Ishikawa (cell line): Measurements from ENCODE around the gene PPP4R3B.
A peak's percentile ranks its signal among the peaks of the same experiment; 100 is the strongest.

Source experiments
- CEBPB ChIP-seq: IDR thresholded peaks from 2 replicates; pipeline ENCODE4 v1.6.1; 2012
- CREB1 ChIP-seq: IDR thresholded peaks from 2 replicates; pipeline ENCODE4 v1.6.1; 2012; ENCODE audit warnings: low read depth
- EGR1 ChIP-seq: IDR thresholded peaks from 2 replicates; pipeline ENCODE4 v1.6.1; 2012
- EP300 ChIP-seq: IDR thresholded peaks from 2 replicates; pipeline ENCODE4 v1.6.1; 2012; ENCODE audit warnings: borderline replicate concordance
- FOXM1 ChIP-seq: IDR thresholded peaks from 2 replicates; pipeline ENCODE4 v1.6.1; 2012; ENCODE audit warnings: low read depth, borderline replicate concordance
- RAD21 ChIP-seq: IDR thresholded peaks from 2 replicates; pipeline ENCODE4 v1.6.1; 2012; ENCODE audit warnings: low read depth
- TAF1 ChIP-seq: IDR thresholded peaks from 2 replicates; pipeline ENCODE4 v1.6.1; 2012; ENCODE audit warnings: low read depth, mild to moderate bottlenecking
- TEAD4 ChIP-seq: IDR thresholded peaks from 2 replicates; pipeline ENCODE4 v1.6.1; 2012
- YY1 ChIP-seq: IDR thresholded peaks from 2 replicates; pipeline ENCODE4 v1.6.1; 2012; ENCODE audit warnings: low read depth
- ZBTB7A ChIP-seq: IDR thresholded peaks from 2 replicates; pipeline ENCODE4 v1.6.1; 2012; ENCODE audit warnings: low read depth
- TF ChIP-seq, protein P1 (sequence below): IDR thresholded peaks from 2 replicates; pipeline ENCODE4 v1.6.1; 2012
- TF ChIP-seq, protein P2 (sequence below): IDR thresholded peaks from 2 replicates; pipeline ENCODE4 v1.6.1; 2012; ENCODE audit warnings: low read depth, mild to moderate bottlenecking

The PPP4R3B gene

DNA sequence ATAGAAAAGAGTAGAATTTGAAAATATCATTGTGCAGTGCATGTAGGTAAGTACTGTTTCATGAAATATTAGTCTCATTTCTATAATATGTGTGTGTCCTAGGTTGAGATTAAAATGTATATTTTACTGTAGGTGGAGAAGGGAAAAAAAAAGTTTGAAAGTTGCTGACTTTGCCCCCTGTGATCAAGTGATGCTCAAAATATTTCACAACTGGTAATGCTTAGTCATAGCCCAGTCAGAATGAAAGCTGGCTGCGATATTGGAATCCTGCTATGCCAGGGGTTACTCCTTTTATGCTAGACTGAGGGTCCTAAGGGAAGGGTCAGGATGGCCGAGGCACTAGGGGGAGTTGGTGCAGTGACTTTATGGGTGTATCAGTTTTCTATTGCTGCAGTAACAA lies 117.4 kb downstream of the PPP4R3B start:
- TF ChIP-seq YY1 (no peak), CEBPB (0 out of 2 replicates have a peak, but pooled peaks have one; percentile 18)

DNA sequence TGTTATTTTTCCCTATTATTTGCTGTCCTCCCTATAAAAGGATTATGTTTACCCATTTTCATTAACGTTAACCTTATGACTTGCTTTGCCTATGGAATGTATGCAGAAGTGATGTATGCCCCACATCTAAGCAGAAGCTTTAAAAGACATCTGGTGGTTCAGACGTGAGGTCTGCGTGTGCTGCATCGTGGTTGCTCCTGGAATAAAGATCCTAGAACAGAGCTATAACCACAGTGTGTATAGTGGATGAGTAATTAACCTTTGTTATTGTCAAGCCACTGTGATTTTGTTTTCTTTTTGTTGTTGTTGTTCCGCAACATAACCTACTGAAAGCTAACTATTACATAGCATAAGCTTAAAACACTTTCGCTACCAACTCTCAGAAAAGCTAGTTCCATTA lies 118.8 kb downstream of the PPP4R3B start:
- TF ChIP-seq, protein P1, sequence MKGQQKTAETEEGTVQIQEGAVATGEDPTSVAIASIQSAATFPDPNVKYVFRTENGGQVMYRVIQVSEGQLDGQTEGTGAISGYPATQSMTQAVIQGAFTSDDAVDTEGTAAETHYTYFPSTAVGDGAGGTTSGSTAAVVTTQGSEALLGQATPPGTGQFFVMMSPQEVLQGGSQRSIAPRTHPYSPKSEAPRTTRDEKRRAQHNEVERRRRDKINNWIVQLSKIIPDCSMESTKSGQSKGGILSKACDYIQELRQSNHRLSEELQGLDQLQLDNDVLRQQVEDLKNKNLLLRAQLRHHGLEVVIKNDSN: no peak
- no peak for TF ChIP-seq ZBTB7A
- no peak for TF ChIP-seq TEAD4
- no peak for TF ChIP-seq TAF1
- no peak for TF ChIP-seq CEBPB
- TF ChIP-seq FOXM1: no peak
- TF ChIP-seq CREB1: no peak
- no peak for TF ChIP-seq EGR1
- TF ChIP-seq RAD21: no peak
- TF ChIP-seq YY1: no peak
- no peak for TF ChIP-seq EP300
- TF ChIP-seq, protein P2, sequence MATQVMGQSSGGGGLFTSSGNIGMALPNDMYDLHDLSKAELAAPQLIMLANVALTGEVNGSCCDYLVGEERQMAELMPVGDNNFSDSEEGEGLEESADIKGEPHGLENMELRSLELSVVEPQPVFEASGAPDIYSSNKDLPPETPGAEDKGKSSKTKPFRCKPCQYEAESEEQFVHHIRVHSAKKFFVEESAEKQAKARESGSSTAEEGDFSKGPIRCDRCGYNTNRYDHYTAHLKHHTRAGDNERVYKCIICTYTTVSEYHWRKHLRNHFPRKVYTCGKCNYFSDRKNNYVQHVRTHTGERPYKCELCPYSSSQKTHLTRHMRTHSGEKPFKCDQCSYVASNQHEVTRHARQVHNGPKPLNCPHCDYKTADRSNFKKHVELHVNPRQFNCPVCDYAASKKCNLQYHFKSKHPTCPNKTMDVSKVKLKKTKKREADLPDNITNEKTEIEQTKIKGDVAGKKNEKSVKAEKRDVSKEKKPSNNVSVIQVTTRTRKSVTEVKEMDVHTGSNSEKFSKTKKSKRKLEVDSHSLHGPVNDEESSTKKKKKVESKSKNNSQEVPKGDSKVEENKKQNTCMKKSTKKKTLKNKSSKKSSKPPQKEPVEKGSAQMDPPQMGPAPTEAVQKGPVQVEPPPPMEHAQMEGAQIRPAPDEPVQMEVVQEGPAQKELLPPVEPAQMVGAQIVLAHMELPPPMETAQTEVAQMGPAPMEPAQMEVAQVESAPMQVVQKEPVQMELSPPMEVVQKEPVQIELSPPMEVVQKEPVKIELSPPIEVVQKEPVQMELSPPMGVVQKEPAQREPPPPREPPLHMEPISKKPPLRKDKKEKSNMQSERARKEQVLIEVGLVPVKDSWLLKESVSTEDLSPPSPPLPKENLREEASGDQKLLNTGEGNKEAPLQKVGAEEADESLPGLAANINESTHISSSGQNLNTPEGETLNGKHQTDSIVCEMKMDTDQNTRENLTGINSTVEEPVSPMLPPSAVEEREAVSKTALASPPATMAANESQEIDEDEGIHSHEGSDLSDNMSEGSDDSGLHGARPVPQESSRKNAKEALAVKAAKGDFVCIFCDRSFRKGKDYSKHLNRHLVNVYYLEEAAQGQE: no peak
